Activated CD8-positive, alpha-beta memory T cell treated with anti-CD3 and anti-CD28 coated beads for 48 hours (primary cell): ENCODE data around the gene SLC6A1.

Experiments used
- DNase-seq, 3 experiments: peaks; one replicate each; pipeline ENCODE4 v3.0.0-alpha.2; 2020; ENCODE audit warnings: low read depth in 2 of 3, low spot score in 2 of 3

SLC6A1 gene

GRCh38 chr3:10970306-10970960, 22.1 kb upstream of the SLC6A1 start:
- no peak for DNase-seq

- DNase-seq: no peak
Measured at GRCh38 chr3:10972072-10972782, 20.3 kb upstream of the SLC6A1 start.

GRCh38 chr3:10973046-10973595, 19.4 kb upstream of the SLC6A1 start:
- DNase-seq: no peak

GRCh38 chr3:10974131-10974530, 18.4 kb upstream of the SLC6A1 start:
- DNase-seq: no peak

GRCh38 chr3:10974746-10975375, 17.7 kb upstream of the SLC6A1 start:
- DNase-seq: no peak

GRCh38 chr3:10975695-10976234, 16.8 kb upstream of the SLC6A1 start:
- DNase-seq: no peak

- no peak for DNase-seq
Measured at GRCh38 chr3:10976770-10977169, 15.8 kb upstream of the SLC6A1 start.

GRCh38 chr3:10977892-10978510, 14.5 kb upstream of the SLC6A1 start:
- DNase-seq: no peak

- DNase-seq: no peak
Measured at GRCh38 chr3:10978956-10979355, 13.6 kb upstream of the SLC6A1 start.

- no peak for DNase-seq
Measured at GRCh38 chr3:10980312-10980711, 12.2 kb upstream of the SLC6A1 start.

- no peak for DNase-seq
Measured at GRCh38 chr3:10981031-10981430, 11.5 kb upstream of the SLC6A1 start.

- DNase-seq: no peak
Measured at GRCh38 chr3:10981961-10982360, 10.6 kb upstream of the SLC6A1 start.

GRCh38 chr3:10982782-10983181, 9.8 kb upstream of the SLC6A1 start:
- no peak for DNase-seq

- no peak for DNase-seq
Measured at GRCh38 chr3:10983219-10983916, 9.2 kb upstream of the SLC6A1 start.

- DNase-seq: no peak
Measured at GRCh38 chr3:10984371-10984896, 8.1 kb upstream of the SLC6A1 start.

- DNase-seq: no peak
Measured at GRCh38 chr3:10985181-10985580, 7.4 kb upstream of the SLC6A1 start.

GRCh38 chr3:10986592-10986991, 6.0 kb upstream of the SLC6A1 start:
- DNase-seq: no peak

- DNase-seq: no peak
Measured at GRCh38 chr3:10988001-10988665, 4.4 kb upstream of the SLC6A1 start.

GRCh38 chr3:10988991-10989484, 3.5 kb upstream of the SLC6A1 start:
- DNase-seq: no peak
